Lung (tissue), 12 donors: ENCODE results near the gene GAST. TPM values are rescaled to one million over a fixed set of nuclear protein-coding genes. Genes with fewer than 3 reads are reported as not detected.

ENCODE experiments used
- ATAC-seq: fragments of 200-7000 bp; cut with Tn5 transposase; one replicate; pipeline ENCODE4 v1.9.1; 2020; ENCODE audit warnings: moderate number of reproducible peaks; ENCODE audit not compliant: insufficient read depth, low FRiP score
- DNase-seq, 3 donors: peaks; one replicate each; pipeline ENCODE4 v3.0.0-alpha.2; 2013 to 2017
- H3K27ac ChIP-seq, 2 donors: one replicate each; pipeline ENCODE4 v1.5.1; 2013; ENCODE audit warnings: mild to moderate bottlenecking in 2 of 2, moderate library complexity in 2 of 2, control low read depth in 1 of 2, inconsistent platforms in 1 of 2, low read depth in 1 of 2, low read length in 1 of 2
- H3K27me3 ChIP-seq, 3 donors: one replicate each; pipeline ENCODE4 v1.5.1; 2013; ENCODE audit warnings: low read length in 2 of 3; ENCODE audit not compliant: control insufficient read depth in 3 of 3, insufficient read depth in 3 of 3
- H3K36me3 ChIP-seq, 4 donors: one replicate each; pipeline ENCODE4 v1.5.1; 2013; ENCODE audit warnings: low read length in 4 of 4, mild to moderate bottlenecking in 1 of 4, moderate library complexity in 1 of 4; ENCODE audit not compliant: control insufficient read depth in 4 of 4, insufficient read depth in 4 of 4
- H3K4me1 ChIP-seq, 5 donors: one replicate each; pipeline ENCODE4 v1.5.1; 2013; ENCODE audit warnings: low read length in 5 of 5, mild to moderate bottlenecking in 2 of 5, moderate library complexity in 1 of 5; ENCODE audit not compliant: control insufficient read depth in 5 of 5, insufficient read depth in 5 of 5
- H3K4me3 ChIP-seq: one replicate; pipeline ENCODE4 v1.5.1; 2013; ENCODE audit warnings: mild to moderate bottlenecking, control low read depth, moderate library complexity
- H3K9ac ChIP-seq, 2 donors: one replicate each; pipeline ENCODE4 v1.5.1; 2013; ENCODE audit warnings: low read length in 2 of 2, control low read depth in 1 of 2; ENCODE audit not compliant: insufficient read depth in 1 of 2
- H3K9me3 ChIP-seq, 4 donors: one replicate each; pipeline ENCODE4 v1.5.1; 2013; ENCODE audit warnings: low read length in 3 of 4, mild to moderate bottlenecking in 1 of 4, moderate library complexity in 1 of 4; ENCODE audit not compliant: control insufficient read depth in 4 of 4, insufficient read depth in 3 of 4
- CTCF ChIP-seq: IDR thresholded peaks from 2 replicates; pipeline ENCODE4 v1.5.1; 2012; ENCODE audit warnings: mild to moderate bottlenecking; ENCODE audit errors: control extremely low read depth, extremely low read depth
- WGBS, 2 donors: extraction: QIAGEN DNeasy Blood & Tissue Kit; methylation state at CpG; one replicate each; pipeline ENCODE4 v1.1.7; 2013; 5-methylcytosine and 5-hydroxymethylcytosine counted together
- polyA plus RNA-seq, 2 donors: library from polyadenylated mRNA; stranded (reverse); fragments of 200-250 nt; gene quantifications; one replicate each; pipeline ENCODE4 v1.2.1, GENCODE V29; 2013
- total RNA-seq, 2 donors: library from RNA; depleted of rRNA in 1 of 2; stranded (reverse); fragments of >200 nt in 1 of 2; gene quantifications; one replicate each; pipeline ENCODE4 v1.2.1, GENCODE V29; 2014 to 2021
- donor health status: control.
- donor health status: control.
- donor health status: Bipolar disorder and iron deficiency.
- donor health status: healthy.
- donor health status: DM: yes; HTN: yes; CAD: no.

GAST gene
- total and polyA plus RNA-seq, 4 donors: not detected

GRCh38 chr17:41740506-41740905 is 28.4 kb downstream of the GAST start:
- peaks cover 0 to 4% (median 0%) of the 10 kb centered on the region in 5 donors for H3K4me1 ChIP-seq
- no peaks in the 10 kb centered on the region for H3K9me3 ChIP-seq
- H3K4me3 ChIP-seq: no peak overlapping the region
- H3K36me3 ChIP-seq: no peaks in the 10 kb centered on the region
- no peak overlapping the region for H3K27ac ChIP-seq
- H3K9ac ChIP-seq: no peak overlapping the region
- DNase-seq (no peak), ATAC-seq (no peak)
- 89 to 90% methylated on average over 5 of the region's 5 CpGs for WGBS, 2 donors
- H3K27me3 ChIP-seq: peaks cover 0 to 22% (median 16%) of the 10 kb centered on the region in 3 donors
- TF ChIP-seq CTCF: no peak

DNA sequence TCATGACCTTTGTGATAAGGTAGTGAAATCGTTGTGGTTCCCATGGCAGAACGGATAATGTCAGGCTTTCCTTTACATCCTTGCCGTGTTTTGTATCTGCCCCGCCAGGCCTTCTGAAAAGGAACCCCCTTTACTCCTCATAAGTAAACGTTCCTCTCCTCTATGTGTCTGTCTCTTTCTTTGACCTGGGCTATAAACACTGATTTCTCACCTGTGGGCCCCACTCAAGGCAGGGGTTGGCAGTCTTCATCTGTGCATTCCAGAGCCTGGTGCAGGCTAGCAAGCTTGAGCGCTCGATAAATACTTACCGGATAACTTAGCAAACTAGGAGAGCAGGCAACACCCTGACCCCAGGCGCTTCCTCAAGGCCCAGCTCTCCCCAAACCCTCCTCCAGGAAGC is 29.6 kb downstream of the GAST start:
- ATAC-seq (no peak), DNase-seq (no peak)
- peaks cover 0 to 4% (median 0%) of the 10 kb centered on the region in 5 donors for H3K4me1 ChIP-seq
- no peaks in the 10 kb centered on the region for H3K36me3 ChIP-seq
- no peaks in the 10 kb centered on the region for H3K9me3 ChIP-seq
- TF ChIP-seq CTCF: no peak
- no peak overlapping the region for H3K9ac ChIP-seq
- H3K4me3 ChIP-seq: no peak overlapping the region
- 76 to 78% methylated on average over 9 of the region's 9 CpGs for WGBS, 2 donors
- no peak overlapping the region for H3K27ac ChIP-seq
- peaks cover 0 to 12% (median 5%) of the 10 kb centered on the region in 3 donors for H3K27me3 ChIP-seq

- ATAC-seq (no peak), DNase-seq (no peak)
- Histone ChIP-seq H3K9me3 (no peaks in the 10 kb centered on the region), H3K4me3 (no peak overlapping the region), H3K27ac (no peak overlapping the region), H3K27me3 (no peaks in the 10 kb centered on the region), H3K4me1 (no peaks in the 10 kb centered on the region), H3K36me3 (peaks cover 0 to 2% (median 0%) of the 10 kb centered on the region in 4 donors), H3K9ac (no peak overlapping the region)
- WGBS, 2 donors: 92 to 93% methylated on average over 6 of the region's 6 CpGs
- no peak for TF ChIP-seq CTCF
These were observed 36.1 kb downstream of the GAST start for GRCh38 chr17:41748275-41748674.

GRCh38 chr17:41750862-41751261 is 38.7 kb downstream of the GAST start:
- Histone ChIP-seq H3K4me3 (no peak overlapping the region), H3K9me3 (no peaks in the 10 kb centered on the region), H3K4me1 (no peaks in the 10 kb centered on the region), H3K36me3 (peaks cover 0 to 25% (median 4%) of the 10 kb centered on the region in 4 donors), H3K27ac (no peak overlapping the region), H3K9ac (no peak overlapping the region), H3K27me3 (no peaks in the 10 kb centered on the region)
- 86 to 91% methylated on average over 4 of the region's 4 CpGs for WGBS, 2 donors
- TF ChIP-seq CTCF: no peak
- DNase-seq (no peak), ATAC-seq (no peak)
